HG03196 (cell line): ENCODE measurements around the gene ECE1.
"Not testable (repeated sequence)": the region's sequence is repeated elsewhere in the genome, so short reads cannot be mapped to it uniquely, and the experiment has no call there.

ENCODE experiments used
- ATAC-seq: cut with Tn5 transposase; IDR thresholded peaks from one replicate; pipeline ENCODE4 v1.9.1; 2021; ENCODE audit not compliant: unreplicated experiment

Gene ECE1

GRCh38 chr1:21232044-21232443 lies 58.2 kb downstream of the ECE1 start:
- ATAC-seq: no peak

GRCh38 chr1:21229246-21230000 lies 60.8 kb downstream of the ECE1 start:
- no peak for ATAC-seq

- not testable (repeated sequence) for ATAC-seq
Measured at GRCh38 chr1:21228224-21228623, 62.0 kb downstream of the ECE1 start.

- ATAC-seq: no peak
Measured at GRCh38 chr1:21225065-21225464, 65.2 kb downstream of the ECE1 start.

GRCh38 chr1:21220815-21221214 lies 69.4 kb downstream of the ECE1 start:
- ATAC-seq: no peak

- ATAC-seq: no peak
Measured at GRCh38 chr1:21219674-21220073, 70.6 kb downstream of the ECE1 start.

GRCh38 chr1:21217812-21218596 lies 72.3 kb downstream of the ECE1 start:
- ATAC-seq: no peak

- no peak for ATAC-seq
Measured at GRCh38 chr1:21216835-21217811, 73.1 kb downstream of the ECE1 start.

GRCh38 chr1:21212126-21212525 lies 78.1 kb downstream of the ECE1 start:
- no peak for ATAC-seq

GRCh38 chr1:21208137-21208700 lies 82.0 kb downstream of the ECE1 start:
- not testable (repeated sequence) for ATAC-seq

- no peak for ATAC-seq
Measured at GRCh38 chr1:21206117-21206516, 84.1 kb downstream of the ECE1 start.

GRCh38 chr1:21205416-21205815 lies 84.8 kb downstream of the ECE1 start:
- no peak for ATAC-seq

- ATAC-seq: no peak
Measured at GRCh38 chr1:21201650-21202049, 88.6 kb downstream of the ECE1 start.

GRCh38 chr1:21201238-21201637 lies 89.0 kb downstream of the ECE1 start:
- not testable (repeated sequence) for ATAC-seq

GRCh38 chr1:21200767-21201166 lies 89.5 kb downstream of the ECE1 start:
- no peak for ATAC-seq

- no peak for ATAC-seq
Measured at GRCh38 chr1:21198929-21199328, 91.3 kb downstream of the ECE1 start.

GRCh38 chr1:21192871-21193270 lies 97.4 kb downstream of the ECE1 start:
- no peak for ATAC-seq

GRCh38 chr1:21192284-21192683 lies 98.0 kb downstream of the ECE1 start:
- no peak for ATAC-seq

GRCh38 chr1:21190771-21191170 lies 99.5 kb downstream of the ECE1 start:
- not testable (repeated sequence) for ATAC-seq

GRCh38 chr1:21189906-21190500 lies 100.3 kb downstream of the ECE1 start:
- ATAC-seq: no peak
